Measurements from ENCODE around the gene CDH13.

CDH13 gene

GRCh38 chr16:82793528-82794245 lies 166.9 kb downstream of the CDH13 start:
- no peak for DNase-seq

GRCh38 chr16:82796047-82796446 lies 169.3 kb downstream of the CDH13 start:
- DNase-seq, result no peak

- no peak for DNase-seq
Measured at GRCh38 chr16:82801361-82801760, 174.6 kb downstream of the CDH13 start.

GRCh38 chr16:82805866-82806265 lies 179.1 kb downstream of the CDH13 start:
- DNase-seq, result no peak

- no peak for DNase-seq
Measured at GRCh38 chr16:82807311-82807710, 180.5 kb downstream of the CDH13 start.

GRCh38 chr16:82808036-82808435 lies 181.3 kb downstream of the CDH13 start:
- no peak for DNase-seq

- DNase-seq, result no peak
Measured at GRCh38 chr16:82810077-82810476, 183.3 kb downstream of the CDH13 start.

- DNase-seq, result no peak
Measured at GRCh38 chr16:82814059-82814458, 187.3 kb downstream of the CDH13 start.

GRCh38 chr16:82819286-82819685 lies 192.5 kb downstream of the CDH13 start:
- no peak for DNase-seq

- DNase-seq, result no peak
Measured at GRCh38 chr16:82820855-82821254, 194.1 kb downstream of the CDH13 start.

- no peak for DNase-seq
Measured at GRCh38 chr16:82824408-82824807, 197.6 kb downstream of the CDH13 start.

GRCh38 chr16:82829301-82829700 lies 202.5 kb downstream of the CDH13 start:
- DNase-seq, result no peak

- no peak for DNase-seq
Measured at GRCh38 chr16:82830944-82831343, 204.2 kb downstream of the CDH13 start.

GRCh38 chr16:82832821-82833220 lies 206.1 kb downstream of the CDH13 start:
- DNase-seq, result no peak

GRCh38 chr16:82833378-82833993 lies 206.7 kb downstream of the CDH13 start:
- no peak for DNase-seq

GRCh38 chr16:82834151-82834815 lies 207.5 kb downstream of the CDH13 start:
- no peak for DNase-seq

GRCh38 chr16:82835487-82836155 lies 208.9 kb downstream of the CDH13 start:
- no peak for DNase-seq

GRCh38 chr16:82841108-82841507 lies 214.3 kb downstream of the CDH13 start:
- no peak for DNase-seq

GRCh38 chr16:82843606-82844271 lies 217.0 kb downstream of the CDH13 start:
- no peak for DNase-seq

GRCh38 chr16:82845116-82845515 lies 218.3 kb downstream of the CDH13 start:
- no peak for DNase-seq

GRCh38 chr16:82846806-82847205 lies 220.0 kb downstream of the CDH13 start:
- DNase-seq, result no peak

GRCh38 chr16:82848013-82848412 lies 221.2 kb downstream of the CDH13 start:
- no peak for DNase-seq

- no peak for DNase-seq
Measured at GRCh38 chr16:82852388-82853008, 225.7 kb downstream of the CDH13 start.

Data from T1000 (cell line).